Measurements from ENCODE around the gene LIMA1.
"Not testable (repeated sequence)": the region's sequence is repeated elsewhere in the genome, so short reads cannot be mapped to it uniquely, and the experiment has no call there.

Gene LIMA1

DNA sequence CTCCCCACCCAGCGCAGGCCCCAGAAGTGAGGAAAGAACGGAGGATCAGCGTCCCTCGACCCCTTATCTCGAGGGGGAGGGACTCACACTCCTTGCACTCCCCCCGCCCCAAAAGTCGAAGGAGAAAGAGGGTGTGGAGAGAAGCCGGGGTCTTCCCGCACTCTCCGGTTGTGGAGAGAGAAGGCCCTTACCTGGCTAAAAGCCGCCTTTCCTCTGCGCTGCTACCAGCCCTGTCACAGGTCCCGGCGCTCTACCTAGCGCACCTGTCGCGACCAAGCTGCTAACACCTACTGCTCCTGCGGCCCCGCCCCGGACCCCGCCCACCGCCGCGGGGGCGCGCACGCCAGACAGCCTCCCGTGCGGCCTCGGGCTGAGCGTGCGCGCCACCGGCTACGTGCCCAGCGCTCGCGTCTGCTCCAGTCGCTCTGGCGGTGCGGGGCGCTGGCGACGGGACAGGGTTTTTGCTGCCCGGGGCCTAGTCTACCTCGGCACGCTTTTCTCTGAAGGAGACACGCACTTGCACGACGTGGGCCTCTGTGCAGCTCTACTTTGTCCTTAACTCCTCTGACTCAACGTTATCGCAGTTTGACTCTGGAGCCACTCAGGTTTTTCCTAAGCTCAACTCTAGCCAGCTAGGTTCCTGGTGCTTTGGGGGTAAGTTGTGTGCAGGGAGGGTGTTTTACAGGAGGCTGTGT, at the start of gene LIMA1:
Gene LIMA1, minus strand, starts transcription at position 292 of the 695 bp plus-strand sequence. CDS start 34,769 bp downstream, outside the sequence.
- Mint-ChIP-seq H3K9me3 (no peaks in the 10 kb centered on the region), H3K36me3 (peaks cover 5% of the 10 kb centered on the region), H3K4me1 (peaks cover 7% of the 10 kb centered on the region), H3K27ac (peak within 1 kb of the TSS; percentile 23), H3K4me3 (peak within 1 kb of the TSS; percentile 80)
- DNase-seq (ENCODE audit: low spot score in 2 of 2) (peak; percentile 86 to 90), ATAC-seq (peak; percentile 99)

DNA sequence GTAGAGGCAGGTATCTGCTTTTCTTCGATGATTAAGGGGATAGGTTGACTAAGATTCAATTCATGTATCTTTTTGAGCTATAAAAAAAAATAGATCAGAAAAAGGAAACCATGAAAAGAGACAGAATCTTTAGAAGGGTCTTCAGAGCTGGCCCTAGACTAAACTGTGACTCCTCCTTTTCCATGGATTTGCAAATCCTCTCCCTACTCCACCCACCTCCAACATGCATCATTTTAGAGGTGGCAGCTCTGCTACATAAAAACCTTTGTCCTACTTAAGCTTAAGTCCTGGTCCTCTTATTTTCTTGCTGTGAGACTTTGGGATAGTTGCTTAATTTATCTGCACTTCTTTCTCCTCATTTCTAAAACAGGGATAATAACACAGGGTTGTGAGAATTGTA, 48.4 kb upstream of the LIMA1 start:
- Mint-ChIP-seq H3K9me3 (no peaks in the 10 kb centered on the region), H3K27ac (no peak overlapping the region), H3K4me3 (no peak overlapping the region), H3K36me3 (peaks cover 6% of the 10 kb centered on the region), H3K4me1 (no peaks in the 10 kb centered on the region)
- ATAC-seq (no peak), DNase-seq (ENCODE audit: low spot score in 2 of 2) (no peak)

DNA sequence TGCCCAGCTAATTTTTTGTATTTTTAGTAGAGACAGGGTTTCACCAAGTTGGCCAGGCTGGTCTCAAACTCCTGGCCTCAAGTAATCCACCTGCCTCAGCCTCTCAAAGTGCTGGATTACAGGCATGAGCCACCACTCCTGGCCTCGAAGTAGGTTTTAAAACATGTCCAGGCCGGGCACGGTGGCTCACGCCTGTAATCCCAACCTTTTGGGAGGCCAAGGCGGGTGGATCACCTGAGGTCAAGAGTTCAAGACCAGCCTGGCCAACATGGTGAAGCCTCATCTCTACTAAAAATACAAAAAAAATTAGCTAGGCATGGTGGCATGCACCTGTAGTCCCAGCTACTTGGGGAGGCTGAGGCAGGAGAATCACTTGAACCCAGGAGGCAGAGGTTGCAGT, 45.3 kb upstream of the LIMA1 start:
- not testable (repeated sequence) for H3K9me3 Mint-ChIP-seq; ATAC-seq; H3K4me1 Mint-ChIP-seq; H3K36me3 Mint-ChIP-seq; H3K27ac Mint-ChIP-seq; DNase-seq (ENCODE audit: low spot score in 2 of 2); H3K4me3 Mint-ChIP-seq

DNA sequence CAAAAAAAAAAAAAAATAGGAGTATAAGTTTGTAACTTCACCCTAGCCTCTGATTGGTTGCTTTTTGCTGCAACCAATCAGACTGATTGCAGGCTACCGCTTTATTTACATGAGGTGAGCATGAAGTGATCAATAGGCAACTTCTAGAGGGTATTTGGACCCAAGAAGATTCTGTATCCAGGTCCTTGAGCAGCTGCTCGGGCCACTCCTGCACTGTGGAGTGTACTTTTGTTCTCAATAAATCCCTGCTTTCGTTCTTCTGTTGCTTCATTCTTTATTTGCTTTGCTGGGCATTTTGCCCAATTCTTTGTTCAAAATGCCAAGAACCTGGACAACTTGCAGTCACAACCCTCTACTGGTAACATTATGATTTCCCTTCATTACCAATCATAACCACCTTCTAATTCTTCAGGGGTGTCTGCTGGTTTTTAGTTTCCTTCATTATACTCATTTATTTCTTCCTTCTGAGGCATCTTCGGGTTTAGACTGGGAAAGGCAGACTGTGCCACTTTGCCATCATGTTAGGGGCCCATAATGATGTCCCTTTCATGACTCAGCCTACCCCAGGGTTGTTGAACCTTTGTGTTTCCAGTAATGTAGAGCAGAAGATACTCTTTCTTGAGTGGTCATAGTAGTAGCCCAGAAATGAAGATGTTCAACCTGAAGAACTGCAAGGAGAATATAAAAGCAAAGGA, 43.4 kb upstream of the LIMA1 start:
- no peak for DNase-seq (ENCODE audit: low spot score in 2 of 2)
- ATAC-seq: no peak
- no peaks in the 10 kb centered on the region for H3K9me3 Mint-ChIP-seq
- no peak overlapping the region for H3K4me3 Mint-ChIP-seq
- no peaks in the 10 kb centered on the region for H3K36me3 Mint-ChIP-seq
- H3K4me1 Mint-ChIP-seq: no peaks in the 10 kb centered on the region
- H3K27ac Mint-ChIP-seq: no peak overlapping the region

DNA sequence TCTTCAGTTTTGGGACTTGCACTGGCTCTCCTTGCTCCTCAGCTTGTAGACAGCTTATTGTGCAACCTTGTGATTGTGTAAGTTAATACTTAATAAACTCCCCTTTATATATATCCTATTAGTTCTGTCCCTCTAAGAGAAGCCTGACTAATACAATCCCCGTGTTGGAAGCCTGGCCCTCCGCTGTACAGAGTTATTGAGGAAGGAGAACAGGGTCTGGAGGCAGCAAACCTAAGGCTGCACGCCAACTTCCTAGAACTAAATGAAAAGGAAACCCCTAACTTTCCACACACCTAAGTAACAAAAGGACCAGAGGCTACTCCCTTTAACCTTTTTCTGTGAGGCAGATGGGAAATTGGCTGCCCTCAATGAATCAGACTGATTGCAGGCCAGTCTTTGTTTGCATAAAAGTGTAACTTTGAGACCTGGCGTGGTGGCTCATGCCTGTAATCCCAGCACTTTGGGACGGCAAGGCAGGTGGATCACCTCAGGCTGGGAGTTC, 42.6 kb upstream of the LIMA1 start:
- H3K4me1 Mint-ChIP-seq: no peaks in the 10 kb centered on the region
- no peak overlapping the region for H3K4me3 Mint-ChIP-seq
- H3K9me3 Mint-ChIP-seq: no peaks in the 10 kb centered on the region
- H3K36me3 Mint-ChIP-seq: no peaks in the 10 kb centered on the region
- no peak overlapping the region for H3K27ac Mint-ChIP-seq
- DNase-seq (ENCODE audit: low spot score in 2 of 2): no peak
- no peak for ATAC-seq

DNA sequence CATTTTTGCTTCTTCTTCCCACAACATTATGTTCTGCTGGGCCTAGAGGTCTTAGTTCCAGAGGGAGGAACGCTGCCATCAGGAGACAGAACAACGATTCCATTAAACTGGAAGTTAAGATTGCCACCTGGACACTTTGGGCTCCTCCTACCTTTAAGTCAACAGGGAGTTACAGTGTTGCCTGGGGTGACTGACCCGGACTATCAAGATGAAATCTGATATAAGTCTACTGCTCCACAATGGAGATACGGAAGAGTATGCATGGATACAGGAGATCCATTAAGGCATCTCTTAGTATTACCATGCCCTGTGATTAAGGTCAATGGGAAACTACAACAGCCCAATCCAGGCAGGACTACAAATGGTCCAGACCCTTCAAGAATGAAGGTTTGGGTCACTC, 41.5 kb upstream of the LIMA1 start:
- H3K36me3 Mint-ChIP-seq; DNase-seq (ENCODE audit: low spot score in 2 of 2); ATAC-seq; H3K9me3 Mint-ChIP-seq; H3K27ac Mint-ChIP-seq; H3K4me1 Mint-ChIP-seq; H3K4me3 Mint-ChIP-seq: not testable (repeated sequence)

DNA sequence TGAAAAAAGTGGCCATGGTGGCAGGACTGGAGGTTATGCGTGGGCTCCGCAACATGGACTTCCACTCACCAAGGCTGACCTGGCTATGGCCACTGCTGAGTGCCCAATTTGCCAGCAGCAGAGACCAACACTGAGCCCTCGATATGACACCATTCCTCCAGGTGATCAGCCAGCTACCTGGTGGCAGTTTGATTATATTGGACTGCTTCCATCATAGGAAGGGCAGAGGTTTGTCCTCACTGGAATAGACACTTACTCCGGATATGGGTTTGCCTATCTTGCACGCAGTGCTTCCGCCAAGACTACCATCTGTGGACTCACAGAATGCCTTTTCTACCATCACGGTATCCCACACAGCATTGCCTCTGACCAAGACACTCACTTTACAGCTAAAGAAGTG, 40.8 kb upstream of the LIMA1 start:
- H3K27ac Mint-ChIP-seq; ATAC-seq; H3K4me1 Mint-ChIP-seq; H3K4me3 Mint-ChIP-seq; DNase-seq (ENCODE audit: low spot score in 2 of 2); H3K36me3 Mint-ChIP-seq; H3K9me3 Mint-ChIP-seq: not testable (repeated sequence)

DNA sequence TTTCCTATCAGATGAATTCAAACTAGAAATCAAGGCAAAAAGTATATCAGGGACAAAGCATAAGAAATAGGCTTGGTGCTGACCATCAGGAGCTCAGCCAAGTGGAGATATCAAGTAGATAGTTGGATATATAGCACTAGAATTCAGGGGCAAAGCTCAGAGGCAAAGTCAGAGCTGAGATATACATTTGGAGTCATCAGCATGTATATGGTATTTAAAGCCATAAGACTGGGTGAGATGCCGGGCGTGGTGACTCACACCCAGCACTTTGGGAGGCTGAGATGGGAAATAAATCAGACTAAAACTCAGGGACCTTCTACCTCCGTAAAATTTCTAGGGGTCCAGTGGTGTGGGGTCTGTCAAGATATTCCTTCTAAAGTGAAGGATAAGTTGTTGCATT, 38.9 kb upstream of the LIMA1 start:
- no peak for DNase-seq (ENCODE audit: low spot score in 2 of 2)
- Mint-ChIP-seq H3K27ac (no peak overlapping the region), H3K4me1 (no peaks in the 10 kb centered on the region), H3K36me3 (no peaks in the 10 kb centered on the region), H3K4me3 (no peak overlapping the region), H3K9me3 (no peaks in the 10 kb centered on the region)
- ATAC-seq: no peak

DNA sequence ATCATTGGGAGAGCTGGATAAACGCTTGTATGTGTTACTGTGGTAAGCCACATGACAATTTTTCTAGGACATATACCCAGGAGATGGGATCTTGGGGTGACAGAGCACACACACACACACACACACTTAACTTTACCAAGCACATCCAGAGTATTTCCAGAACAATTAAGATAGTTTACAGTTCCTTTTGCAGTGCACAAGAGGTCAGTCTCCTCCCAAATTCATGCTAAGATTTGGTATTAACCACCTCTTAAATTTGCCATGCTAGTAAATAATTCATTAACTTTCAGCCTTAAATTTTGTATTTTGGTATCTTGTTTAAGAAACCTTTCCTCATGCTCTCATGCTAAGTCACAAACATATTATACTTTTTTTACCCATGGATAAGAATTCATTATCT, 33.9 kb upstream of the LIMA1 start:
- no peak overlapping the region for H3K4me3 Mint-ChIP-seq
- no peaks in the 10 kb centered on the region for H3K4me1 Mint-ChIP-seq
- ATAC-seq (no peak), DNase-seq (ENCODE audit: low spot score in 2 of 2) (no peak)
- no peaks in the 10 kb centered on the region for H3K9me3 Mint-ChIP-seq
- H3K27ac Mint-ChIP-seq: no peak overlapping the region
- no peaks in the 10 kb centered on the region for H3K36me3 Mint-ChIP-seq

DNA sequence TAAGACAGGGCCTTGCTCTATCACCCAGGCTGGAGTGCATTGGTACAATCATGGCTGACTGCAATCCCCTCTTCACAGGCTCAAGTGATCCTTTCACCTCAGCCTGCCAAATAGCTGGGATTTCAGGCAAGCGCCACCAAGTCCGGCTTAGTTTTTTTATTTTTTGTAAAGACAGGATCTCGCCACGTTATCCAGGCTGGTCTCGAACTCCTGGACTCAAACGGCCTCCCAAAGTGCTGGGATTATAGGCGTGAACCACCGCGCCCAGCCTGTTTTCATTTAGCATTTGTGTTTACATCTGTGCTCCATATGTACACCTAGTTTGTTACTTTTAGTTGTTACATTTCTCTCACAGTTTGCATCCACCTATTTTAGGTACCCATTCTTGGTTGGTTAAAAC, 32.5 kb upstream of the LIMA1 start:
- ATAC-seq: no peak
- DNase-seq (ENCODE audit: low spot score in 2 of 2): no peak
- Mint-ChIP-seq H3K27ac (no peak overlapping the region), H3K36me3 (no peaks in the 10 kb centered on the region), H3K4me1 (no peaks in the 10 kb centered on the region), H3K4me3 (no peak overlapping the region), H3K9me3 (no peaks in the 10 kb centered on the region)

DNA sequence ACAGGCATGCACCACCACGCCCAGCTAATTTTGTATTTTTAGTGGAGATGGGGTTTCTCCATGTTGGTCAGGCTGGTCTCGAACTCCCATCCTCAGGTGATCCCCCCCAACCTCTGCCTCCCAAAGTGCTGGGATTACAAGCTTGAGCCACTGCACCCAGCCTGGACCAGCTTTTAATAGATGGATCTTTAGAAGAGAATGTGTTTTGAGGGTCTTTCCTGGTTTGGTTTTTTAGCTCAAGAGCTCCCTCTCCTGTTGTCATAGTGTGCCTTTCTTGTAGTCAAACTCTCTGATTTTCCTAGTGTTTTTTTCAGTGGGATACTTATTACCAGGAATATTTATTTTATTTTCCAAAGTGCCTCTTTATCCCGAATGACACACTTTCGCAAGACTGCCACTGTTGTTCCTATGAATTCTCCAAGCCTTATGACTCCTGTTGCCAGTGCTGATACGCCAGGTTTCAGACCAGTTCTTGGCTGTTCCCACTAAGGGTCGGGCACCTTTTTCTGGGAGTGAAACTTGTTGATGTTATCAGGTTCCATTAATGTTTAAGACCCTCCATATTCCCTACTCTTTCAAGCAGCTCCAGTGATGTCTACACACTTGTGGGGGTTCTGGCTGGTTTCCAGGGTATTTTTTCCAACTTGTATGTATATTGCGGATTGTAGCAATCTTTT, 31.5 kb upstream of the LIMA1 start:
- Mint-ChIP-seq H3K4me3 (no peak overlapping the region), H3K36me3 (no peaks in the 10 kb centered on the region), H3K27ac (no peak overlapping the region), H3K4me1 (no peaks in the 10 kb centered on the region), H3K9me3 (no peaks in the 10 kb centered on the region)
- ATAC-seq (no peak), DNase-seq (ENCODE audit: low spot score in 2 of 2) (no peak)

DNA sequence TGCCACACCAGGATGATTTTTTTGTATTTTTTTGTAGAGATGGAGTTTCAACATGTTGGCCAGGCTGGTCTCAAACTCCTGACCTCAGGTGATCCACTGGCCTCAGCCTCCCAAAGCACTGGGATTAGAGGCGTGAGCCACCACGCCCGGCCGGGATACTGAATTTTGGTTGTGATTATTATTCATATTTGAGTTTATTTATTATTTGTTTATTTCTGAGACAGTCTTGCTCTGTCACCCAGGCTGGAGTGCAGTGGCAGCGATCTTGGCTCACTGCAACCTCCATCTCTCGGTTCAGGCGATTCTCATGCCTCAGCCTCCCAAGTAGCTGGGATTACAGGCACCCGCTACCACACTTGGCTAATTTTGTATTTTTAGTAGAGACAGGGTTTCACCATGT, 30.7 kb upstream of the LIMA1 start:
- not testable (repeated sequence) for DNase-seq (ENCODE audit: low spot score in 2 of 2); H3K4me3 Mint-ChIP-seq; H3K36me3 Mint-ChIP-seq; H3K9me3 Mint-ChIP-seq; H3K4me1 Mint-ChIP-seq; H3K27ac Mint-ChIP-seq; ATAC-seq

DNA sequence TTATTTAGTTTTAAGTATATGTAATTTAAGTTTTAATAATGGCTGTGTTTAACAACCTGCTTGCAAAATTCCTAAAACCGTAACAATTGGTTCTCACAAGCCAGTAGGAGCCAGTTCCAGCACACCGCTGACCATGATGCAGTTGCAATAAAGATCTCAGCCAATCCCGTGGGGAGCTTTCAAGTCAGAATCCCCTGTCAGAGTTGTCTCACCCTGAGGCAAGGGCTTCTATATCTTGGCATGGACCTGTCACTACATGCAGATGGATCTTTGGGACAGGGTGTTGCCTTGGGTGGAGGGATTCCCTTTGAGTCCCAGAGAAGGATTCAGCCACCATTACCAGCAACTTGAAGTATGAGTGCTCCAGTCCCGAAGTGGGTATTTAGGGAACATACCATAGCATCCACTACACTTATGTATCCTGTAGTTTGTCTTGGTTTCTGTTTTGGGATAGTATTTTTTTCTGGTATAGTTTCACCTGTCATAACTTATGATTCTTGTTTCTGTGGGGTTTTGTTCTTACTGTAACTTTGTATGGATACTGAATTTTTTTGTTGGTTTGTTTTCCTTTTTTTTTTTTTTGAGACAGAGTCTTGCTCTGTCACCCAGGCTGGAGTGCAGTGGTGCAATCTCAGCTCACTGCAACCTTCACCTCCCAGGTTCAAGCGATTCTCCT, 30.1 kb upstream of the LIMA1 start:
- ATAC-seq (no peak), DNase-seq (ENCODE audit: low spot score in 2 of 2) (no peak)
- no peaks in the 10 kb centered on the region for H3K36me3 Mint-ChIP-seq
- no peak overlapping the region for H3K4me3 Mint-ChIP-seq
- no peaks in the 10 kb centered on the region for H3K9me3 Mint-ChIP-seq
- no peaks in the 10 kb centered on the region for H3K4me1 Mint-ChIP-seq
- H3K27ac Mint-ChIP-seq: no peak overlapping the region

DNA sequence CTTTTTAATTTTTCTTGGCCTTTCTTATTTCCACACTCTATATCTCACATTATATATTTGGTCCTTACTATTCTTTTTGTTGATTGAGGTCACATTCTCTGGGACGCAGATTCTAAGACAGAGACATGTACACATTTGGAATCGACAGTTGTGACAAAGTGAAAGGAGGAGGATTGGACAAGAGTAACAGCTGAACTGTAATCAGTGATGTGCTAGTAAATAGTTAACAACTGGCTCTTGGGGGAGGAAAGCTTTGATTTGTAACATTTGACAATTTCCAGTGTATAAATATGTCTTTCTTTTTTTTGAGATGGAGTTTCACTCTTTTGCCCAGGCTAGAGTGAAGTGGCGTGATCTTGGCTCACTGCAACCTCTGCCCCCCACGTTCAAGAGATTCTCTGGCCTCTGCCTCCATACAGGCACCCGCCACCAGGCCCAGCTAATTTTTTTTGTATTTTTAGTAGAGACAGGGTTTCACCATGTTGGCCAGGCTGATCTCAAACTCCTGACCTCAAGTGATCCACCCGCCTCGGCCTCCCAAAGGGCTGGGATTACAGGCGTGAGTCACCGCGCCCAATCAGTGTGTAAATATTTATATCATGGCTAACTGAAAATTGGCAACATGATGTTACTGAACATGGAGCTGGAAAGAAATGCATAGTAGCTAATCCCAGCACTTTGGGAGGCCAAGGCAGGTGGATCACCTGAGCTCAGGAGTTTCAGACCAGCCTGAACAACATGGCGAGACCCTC, 28.7 kb upstream of the LIMA1 start:
- H3K9me3 Mint-ChIP-seq; H3K27ac Mint-ChIP-seq; ATAC-seq; H3K36me3 Mint-ChIP-seq; H3K4me3 Mint-ChIP-seq; H3K4me1 Mint-ChIP-seq; DNase-seq (ENCODE audit: low spot score in 2 of 2): not testable (repeated sequence)

DNA sequence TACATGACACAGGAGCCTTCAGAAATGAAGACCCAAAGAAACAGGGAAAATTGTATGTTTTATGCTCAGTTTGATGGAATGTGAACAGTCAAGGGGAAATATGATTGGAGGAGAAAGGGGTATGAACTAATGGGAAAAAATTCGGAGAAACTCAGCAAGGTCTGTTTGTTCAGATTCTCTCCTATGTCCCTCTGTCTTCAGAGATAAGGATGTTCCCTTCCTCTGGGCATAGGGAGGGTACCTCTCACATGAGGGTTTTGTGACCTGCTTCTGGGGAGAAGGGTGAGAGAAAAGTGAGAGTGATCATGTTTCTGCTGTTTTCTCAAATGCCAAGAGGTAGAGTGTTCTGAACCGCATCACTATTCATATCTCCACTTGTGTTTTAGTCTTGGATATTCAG, 26.6 kb upstream of the LIMA1 start:
- H3K27ac Mint-ChIP-seq: no peak overlapping the region

More for the DNA sequence above, 26.6 kb upstream of the LIMA1 start:
- Mint-ChIP-seq H3K9me3 (no peaks in the 10 kb centered on the region), H3K4me3 (no peak overlapping the region), H3K36me3 (no peaks in the 10 kb centered on the region), H3K4me1 (no peaks in the 10 kb centered on the region)
- DNase-seq (ENCODE audit: low spot score in 2 of 2): no peak
- ATAC-seq: no peak

All from stimulated activated effector memory CD8-positive, alpha-beta T cell treated with anti-CD3 and anti-CD28 coated beads, Interleukin-12 subunit alpha, Interleukin-12 subunit beta, amount 100 ng/mL, for 72 hours (primary cell).